Measurements from ENCODE around the gene TMEM212.

TMEM212 gene

GRCh38 chr3:171860830-171861535, 17.8 kb downstream of the TMEM212 start:
- DNase-seq (ENCODE audit: low spot score), result no peak

GRCh38 chr3:171862392-171862791, 19.2 kb downstream of the TMEM212 start:
- DNase-seq (ENCODE audit: low spot score), result no peak

- DNase-seq (ENCODE audit: low spot score), result no peak
Observed at GRCh38 chr3:171862993-171863521, 19.9 kb downstream of the TMEM212 start.

GRCh38 chr3:171863920-171864319, 20.8 kb downstream of the TMEM212 start:
- DNase-seq (ENCODE audit: low spot score), result no peak

GRCh38 chr3:171865191-171865865, 22.2 kb downstream of the TMEM212 start:
- DNase-seq (ENCODE audit: low spot score), result no peak

- DNase-seq (ENCODE audit: low spot score), result no peak
Observed at GRCh38 chr3:171867981-171868380, 24.8 kb downstream of the TMEM212 start.

- no peak for DNase-seq (ENCODE audit: low spot score)
Observed at GRCh38 chr3:171871392-171872274, 28.5 kb downstream of the TMEM212 start.

GRCh38 chr3:171873580-171873979, 30.4 kb downstream of the TMEM212 start:
- no peak for DNase-seq (ENCODE audit: low spot score)

GRCh38 chr3:171874251-171874681, 31.1 kb downstream of the TMEM212 start:
- no peak for DNase-seq (ENCODE audit: low spot score)

- no peak for DNase-seq (ENCODE audit: low spot score)
Observed at GRCh38 chr3:171874879-171875278, 31.7 kb downstream of the TMEM212 start.

GRCh38 chr3:171875923-171876412, 32.8 kb downstream of the TMEM212 start:
- DNase-seq (ENCODE audit: low spot score), result no peak

- no peak for DNase-seq (ENCODE audit: low spot score)
Observed at GRCh38 chr3:171876680-171877147, 33.6 kb downstream of the TMEM212 start.

GRCh38 chr3:171878461-171879225, 35.5 kb downstream of the TMEM212 start:
- DNase-seq (ENCODE audit: low spot score), result no peak

GRCh38 chr3:171879472-171879871, 36.3 kb downstream of the TMEM212 start:
- no peak for DNase-seq (ENCODE audit: low spot score)

- no peak for DNase-seq (ENCODE audit: low spot score)
Observed at GRCh38 chr3:171880101-171880870, 37.1 kb downstream of the TMEM212 start.

- DNase-seq (ENCODE audit: low spot score), result no peak
Observed at GRCh38 chr3:171881251-171881650, 38.1 kb downstream of the TMEM212 start.

- no peak for DNase-seq (ENCODE audit: low spot score)
Observed at GRCh38 chr3:171883257-171883892, 40.2 kb downstream of the TMEM212 start.

GRCh38 chr3:171883893-171884279, 40.7 kb downstream of the TMEM212 start:
- DNase-seq (ENCODE audit: low spot score), result no peak

GRCh38 chr3:171888466-171888865, 45.3 kb downstream of the TMEM212 start:
- no peak for DNase-seq (ENCODE audit: low spot score)

- DNase-seq (ENCODE audit: low spot score), result no peak
Observed at GRCh38 chr3:171890398-171890797, 47.2 kb downstream of the TMEM212 start.

All from CD4-positive, alpha-beta T cell treated with Interleukin-6 at 100 ng/mL for 8 hours (primary cell).